ENCODE results near the gene KSR1.
"Not testable (repeated sequence)": the region's sequence is repeated elsewhere in the genome, so short reads cannot be mapped to it uniquely, and the experiment has no call there.

KSR1 gene

DNA sequence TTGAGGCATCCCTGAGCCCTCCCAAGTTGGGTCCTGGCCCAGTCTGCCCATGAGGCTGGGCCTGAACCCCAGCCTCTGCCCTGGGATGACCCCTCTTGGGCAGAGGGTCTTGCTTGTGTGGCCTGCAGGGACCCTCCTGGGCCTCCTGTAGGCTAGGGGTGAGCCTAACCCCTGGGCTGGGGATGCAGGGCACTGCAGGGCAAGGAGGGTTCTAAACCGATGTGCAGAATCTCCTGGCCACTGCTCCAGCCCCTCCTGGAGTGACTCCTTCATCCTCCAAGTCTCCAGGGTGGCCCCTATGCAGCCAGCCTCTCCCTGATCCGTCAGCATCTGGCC is 212.2 kb downstream of the KSR1 start:
- no peak for TF ChIP-seq CTCF (IDR thresholded peaks at IDR 0.05; ENCODE audit: borderline replicate concordance, insufficient read depth, low read depth, low read length)

GRCh38 chr17:27669136-27669535 is 212.9 kb downstream of the KSR1 start:
- H3K4me3 ChIP-seq (ENCODE audit: low read depth, low read length), result no peak overlapping the region
- TF ChIP-seq CTCF (IDR thresholded peaks at IDR 0.05; ENCODE audit: borderline replicate concordance, insufficient read depth, low read depth, low read length), result no peak

More for the DNA sequence above, 212.2 kb downstream of the KSR1 start:
- no peak overlapping the region for H3K4me3 ChIP-seq (ENCODE audit: low read depth, low read length)

DNA sequence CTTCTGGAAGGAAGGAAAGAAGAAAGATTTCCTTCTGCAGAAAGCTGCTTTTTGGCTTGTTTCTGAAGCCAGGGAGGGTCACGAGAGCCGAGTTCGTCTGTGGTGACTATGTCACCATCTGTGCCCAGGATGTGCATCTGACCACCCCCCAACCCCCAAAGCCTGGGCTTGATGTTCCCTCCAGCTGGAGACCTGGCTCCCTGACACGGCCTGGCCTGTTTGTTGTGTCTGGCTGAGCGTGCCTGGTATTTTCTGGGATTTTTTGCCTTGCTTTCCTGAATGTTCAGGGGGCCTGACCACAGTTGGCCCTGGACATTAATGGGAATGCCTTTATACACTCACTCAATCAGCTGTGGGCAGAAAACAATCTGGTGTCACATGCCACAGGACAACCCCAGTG is 213.6 kb downstream of the KSR1 start:
- TF ChIP-seq CTCF (IDR thresholded peaks at IDR 0.05; ENCODE audit: borderline replicate concordance, insufficient read depth, low read depth, low read length), result no peak

GRCh38 chr17:27670791-27671590 is 214.7 kb downstream of the KSR1 start:
- no peak for TF ChIP-seq CTCF (IDR thresholded peaks at IDR 0.05; ENCODE audit: borderline replicate concordance, insufficient read depth, low read depth, low read length)
- H3K4me3 ChIP-seq (ENCODE audit: low read depth, low read length), result no peak overlapping the region

More for the DNA sequence above, 213.6 kb downstream of the KSR1 start:
- no peak overlapping the region for H3K4me3 ChIP-seq (ENCODE audit: low read depth, low read length)

DNA sequence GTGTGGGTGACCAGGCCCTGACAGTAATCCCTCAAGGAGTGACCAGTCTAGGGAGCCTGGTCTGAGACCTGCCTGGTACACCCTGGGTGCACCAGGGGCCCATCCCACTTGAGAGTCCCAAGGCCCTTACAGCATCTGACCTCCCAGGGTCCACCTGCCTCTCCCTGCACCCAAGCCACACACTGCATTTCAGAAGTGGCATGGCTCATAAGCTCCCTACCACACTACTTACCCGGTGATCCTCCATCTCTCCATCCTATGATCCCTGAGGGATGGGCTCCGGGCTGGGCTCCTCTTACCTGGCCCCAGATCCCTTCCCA is 215.3 kb downstream of the KSR1 start:
- TF ChIP-seq CTCF (IDR thresholded peaks at IDR 0.05; ENCODE audit: borderline replicate concordance, insufficient read depth, low read depth, low read length), result no peak
- no peak overlapping the region for H3K4me3 ChIP-seq (ENCODE audit: low read depth, low read length)

GRCh38 chr17:27671977-27672480 is 215.8 kb downstream of the KSR1 start:
- not testable (repeated sequence) for H3K4me3 ChIP-seq (ENCODE audit: low read depth, low read length)

DNA sequence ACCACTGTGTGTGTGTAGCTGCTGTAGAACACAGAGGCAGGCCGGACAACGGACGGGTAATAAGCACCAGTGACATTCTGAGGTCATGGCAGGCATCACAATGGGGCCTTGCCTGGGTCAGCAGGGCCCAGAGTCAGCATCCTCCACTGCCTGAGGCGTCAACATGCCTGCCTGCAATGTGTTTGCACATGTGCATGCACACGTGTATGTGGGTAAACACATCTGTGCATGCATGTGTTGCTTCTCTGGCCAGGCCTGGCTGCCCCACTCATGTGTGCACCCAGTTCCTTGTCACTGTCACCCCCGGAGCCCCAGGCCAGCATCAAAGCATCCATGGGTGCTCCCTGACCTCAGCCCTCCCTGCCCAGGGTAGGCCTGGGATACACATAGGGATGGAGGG is 218.1 kb downstream of the KSR1 start:
- H3K4me3 ChIP-seq (ENCODE audit: low read depth, low read length), result no peak overlapping the region
- TF ChIP-seq CTCF (IDR thresholded peaks at IDR 0.05; ENCODE audit: borderline replicate concordance, insufficient read depth, low read depth, low read length), result no peak

Measured in GM12875 (cell line).